Stimulated activated CD8-positive, alpha-beta memory T cell treated with anti-CD3 and anti-CD28 coated beads, Interleukin-15, amount 100 ng/mL, for 48 hours (primary cell): ENCODE data around the gene SSTR5.
"Not testable (repeated sequence)": the region's sequence is repeated elsewhere in the genome, so short reads cannot be mapped to it uniquely, and the experiment has no call there.

Experiments used
- DNase-seq, 2 donors: peaks; one replicate each; pipeline ENCODE4 v3.0.0-alpha.2; 2020; ENCODE audit warnings: low read depth in 2 of 2

Gene SSTR5

DNA sequence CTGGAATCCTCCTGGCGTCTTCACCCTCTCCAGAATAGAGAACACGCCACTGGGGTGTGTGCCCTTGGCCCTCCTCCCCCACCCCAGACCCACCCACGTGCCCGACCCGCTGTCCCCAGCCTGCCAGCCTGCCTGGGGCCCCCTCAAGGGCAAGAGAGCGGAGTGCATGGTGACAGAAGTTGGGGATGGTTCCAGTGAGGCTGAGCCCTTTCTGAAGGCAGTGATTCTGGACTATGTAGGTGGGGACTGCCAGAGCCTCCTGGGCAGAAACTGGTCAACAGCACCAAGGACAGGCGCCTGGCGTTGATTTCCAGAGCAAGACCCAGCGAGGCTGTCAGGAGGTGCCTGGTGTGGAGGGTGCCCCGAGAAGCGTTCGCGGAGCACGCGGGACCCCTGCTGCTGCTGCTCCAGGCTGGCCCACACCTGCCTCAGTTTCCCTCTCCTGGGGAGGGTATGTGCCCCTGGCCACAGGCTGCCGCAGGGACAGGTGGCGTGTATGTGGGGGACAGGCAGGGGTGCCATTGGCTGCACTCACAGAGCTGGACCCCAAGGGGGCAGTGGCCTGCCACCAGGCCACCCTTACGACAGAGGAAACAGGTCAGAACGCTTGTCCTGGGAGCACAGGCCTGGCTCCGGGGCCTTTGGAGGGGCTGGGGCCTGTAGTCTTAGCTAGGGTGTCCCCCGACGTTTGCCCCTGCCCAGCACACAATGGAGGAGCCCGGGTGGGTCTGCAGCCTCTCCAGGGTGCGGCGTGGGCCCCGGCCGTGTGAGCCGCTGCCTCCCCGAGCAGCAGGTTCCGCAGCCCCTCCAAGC is 1.2 kb downstream of the SSTR5 start:
- DNase-seq, result no peak

DNA sequence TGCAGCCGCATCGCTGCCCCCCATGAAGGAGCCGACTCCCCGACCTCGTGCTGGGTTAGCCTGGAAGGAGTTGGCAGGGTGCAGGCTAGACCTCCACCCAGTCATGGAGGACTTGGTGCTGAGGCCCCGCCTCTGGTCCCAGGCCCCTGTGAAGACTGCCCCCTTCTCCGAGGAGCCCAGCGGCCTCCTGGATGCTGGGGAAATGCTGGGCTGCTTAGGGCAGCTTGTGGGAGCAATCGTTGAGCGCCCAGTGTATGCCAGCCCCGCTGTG is 1.8 kb downstream of the SSTR5 start:
- no peak for DNase-seq

DNA sequence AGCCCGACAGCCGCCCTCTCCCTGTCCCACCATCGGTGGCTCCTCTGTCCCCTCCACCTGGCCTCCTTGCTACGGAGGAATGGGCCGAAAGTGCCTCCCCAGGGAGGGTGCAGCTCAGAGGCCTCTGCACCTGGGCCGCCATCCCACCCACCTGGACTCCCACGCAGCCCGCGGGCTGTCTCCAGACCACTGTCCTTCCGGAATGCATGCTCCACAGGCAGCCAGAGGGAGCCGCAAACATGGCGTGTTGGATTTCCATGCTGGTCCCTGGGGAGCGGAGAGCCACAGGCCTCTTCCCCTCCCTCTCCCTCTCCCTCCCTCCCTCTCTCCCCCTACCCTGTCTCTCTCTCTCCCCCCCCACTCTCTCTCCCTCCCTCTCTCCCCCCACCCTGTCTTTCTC is 3.0 kb downstream of the SSTR5 start:
- DNase-seq, result no peak

DNA sequence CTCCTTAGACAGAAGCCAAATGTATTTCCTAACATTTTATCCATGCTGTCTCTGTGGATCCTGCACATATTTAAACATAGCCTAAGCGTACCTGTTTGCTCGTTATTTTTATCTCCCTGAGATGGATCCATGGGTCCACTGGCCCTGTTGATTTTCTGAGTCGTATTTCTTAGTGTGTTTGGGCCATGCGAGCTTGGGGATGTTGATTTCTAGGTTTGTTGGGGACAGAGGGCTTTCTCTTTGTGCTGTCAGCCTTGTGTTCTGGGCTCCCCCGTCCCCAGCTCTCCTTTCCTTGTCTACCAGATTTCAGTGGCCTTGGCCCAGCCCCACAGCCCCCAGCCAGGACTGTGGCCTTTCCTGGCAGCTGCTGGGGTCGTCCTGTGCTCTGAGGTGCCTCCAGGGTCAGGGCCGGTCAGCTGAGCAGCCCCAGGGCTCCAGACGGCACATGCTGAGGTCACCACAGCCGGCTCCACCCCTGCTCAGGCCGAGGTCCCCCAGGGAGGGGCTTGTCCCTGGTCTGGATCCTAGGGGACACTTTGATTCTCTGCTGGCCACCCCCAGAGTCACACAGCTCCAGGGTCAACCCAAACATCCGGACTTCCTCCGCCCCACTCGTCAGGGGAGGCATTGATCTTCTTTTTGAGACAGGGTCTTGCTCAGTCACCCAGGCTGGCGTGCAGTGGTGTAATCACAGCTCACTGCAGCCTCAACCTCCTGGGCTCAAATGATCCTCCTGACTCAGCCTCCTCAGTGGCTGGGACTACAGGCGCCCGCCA is 4.4 kb downstream of the SSTR5 start:
- DNase-seq, result no peak

DNA sequence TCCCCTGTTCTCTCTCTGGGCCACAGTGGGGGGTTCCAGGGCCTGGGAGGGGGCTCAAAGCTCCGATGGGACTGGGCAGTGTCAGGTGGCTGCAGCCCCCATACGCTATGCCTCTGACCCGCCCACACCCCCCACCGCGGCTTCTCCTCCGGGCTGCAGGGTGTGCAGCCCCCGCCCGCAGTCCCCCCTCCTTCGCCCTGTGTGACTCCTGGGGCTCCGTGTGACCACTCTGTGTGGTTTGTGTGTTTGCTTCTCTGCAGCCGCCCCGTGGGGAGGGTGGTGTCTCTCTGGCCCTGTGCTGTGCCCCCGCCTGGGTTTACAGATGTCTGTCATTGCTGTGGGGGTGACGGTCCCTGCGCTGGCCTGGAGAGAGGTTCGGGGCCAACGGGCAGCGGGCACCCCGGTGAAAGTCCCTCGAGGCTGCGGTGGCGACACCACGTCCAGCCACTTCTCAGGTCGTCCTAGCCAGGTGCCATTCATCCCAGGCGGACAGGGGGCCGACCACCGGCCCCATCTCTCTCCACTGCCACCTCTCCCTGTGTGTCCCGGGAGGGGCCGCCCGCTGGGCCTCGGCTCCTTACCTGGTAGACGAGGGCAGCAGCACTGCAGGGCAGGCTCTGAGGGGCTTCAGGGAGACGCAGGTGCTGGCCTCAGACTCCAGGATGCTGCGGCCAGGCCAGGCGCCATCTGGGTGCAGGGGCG is 5.5 kb downstream of the SSTR5 start:
- DNase-seq, result no peak

DNA sequence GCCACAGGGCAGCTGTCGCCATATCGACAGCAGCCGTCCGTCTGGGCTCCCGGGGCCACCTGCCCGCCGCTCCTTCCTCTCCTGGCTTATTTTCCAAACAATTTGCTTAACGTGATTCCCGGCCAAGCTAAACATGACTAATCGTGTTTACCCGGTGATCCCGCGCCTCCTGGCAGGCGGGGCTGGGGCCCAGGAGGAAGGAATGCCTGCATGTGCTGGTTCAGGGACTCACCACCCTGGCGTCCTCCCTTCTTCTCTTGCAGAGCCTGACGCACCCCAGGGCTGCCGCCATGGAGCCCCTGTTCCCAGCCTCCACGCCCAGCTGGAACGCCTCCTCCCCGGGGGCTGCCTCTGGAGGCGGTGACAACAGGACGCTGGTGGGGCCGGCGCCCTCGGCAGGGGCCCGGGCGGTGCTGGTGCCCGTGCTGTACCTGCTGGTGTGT is 6.1 kb downstream of the SSTR5 start:
- DNase-seq, result no peak

DNA sequence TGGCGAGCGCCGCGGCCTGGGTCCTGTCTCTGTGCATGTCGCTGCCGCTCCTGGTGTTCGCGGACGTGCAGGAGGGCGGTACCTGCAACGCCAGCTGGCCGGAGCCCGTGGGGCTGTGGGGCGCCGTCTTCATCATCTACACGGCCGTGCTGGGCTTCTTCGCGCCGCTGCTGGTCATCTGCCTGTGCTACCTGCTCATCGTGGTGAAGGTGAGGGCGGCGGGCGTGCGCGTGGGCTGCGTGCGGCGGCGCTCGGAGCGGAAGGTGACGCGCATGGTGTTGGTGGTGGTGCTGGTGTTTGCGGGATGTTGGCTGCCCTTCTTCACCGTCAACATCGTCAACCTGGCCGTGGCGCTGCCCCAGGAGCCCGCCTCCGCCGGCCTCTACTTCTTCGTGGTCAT is 6.8 kb downstream of the SSTR5 start:
- no peak for DNase-seq

DNA sequence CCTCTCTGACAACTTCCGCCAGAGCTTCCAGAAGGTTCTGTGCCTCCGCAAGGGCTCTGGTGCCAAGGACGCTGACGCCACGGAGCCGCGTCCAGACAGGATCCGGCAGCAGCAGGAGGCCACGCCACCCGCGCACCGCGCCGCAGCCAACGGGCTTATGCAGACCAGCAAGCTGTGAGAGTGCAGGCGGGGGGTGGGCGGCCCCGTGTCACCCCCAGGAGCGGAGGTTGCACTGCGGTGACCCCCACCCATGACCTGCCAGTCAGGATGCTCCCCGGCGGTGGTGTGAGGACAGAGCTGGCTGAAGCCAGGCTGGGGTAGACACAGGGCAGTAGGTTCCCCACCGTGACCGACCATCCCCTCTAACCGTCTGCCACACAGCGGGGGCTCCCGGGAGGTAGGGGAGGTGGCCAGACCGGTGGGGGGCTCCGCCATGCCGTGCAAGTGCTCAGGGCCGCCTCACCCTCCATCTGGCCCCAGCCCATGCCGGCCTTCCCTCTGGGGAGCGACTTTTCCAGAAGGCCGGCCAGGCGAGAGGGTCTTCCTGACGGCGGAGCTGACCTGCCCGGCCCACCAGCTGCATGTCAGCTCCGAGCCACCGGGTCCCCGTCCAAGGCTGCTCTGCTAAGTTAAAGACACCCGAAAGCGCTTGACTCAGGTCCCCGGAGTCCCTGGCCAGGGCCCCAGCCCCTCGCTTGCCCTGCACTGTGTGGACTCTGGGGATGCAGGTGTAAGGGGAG is 7.4 kb downstream of the SSTR5 start:
- no peak for DNase-seq

DNA sequence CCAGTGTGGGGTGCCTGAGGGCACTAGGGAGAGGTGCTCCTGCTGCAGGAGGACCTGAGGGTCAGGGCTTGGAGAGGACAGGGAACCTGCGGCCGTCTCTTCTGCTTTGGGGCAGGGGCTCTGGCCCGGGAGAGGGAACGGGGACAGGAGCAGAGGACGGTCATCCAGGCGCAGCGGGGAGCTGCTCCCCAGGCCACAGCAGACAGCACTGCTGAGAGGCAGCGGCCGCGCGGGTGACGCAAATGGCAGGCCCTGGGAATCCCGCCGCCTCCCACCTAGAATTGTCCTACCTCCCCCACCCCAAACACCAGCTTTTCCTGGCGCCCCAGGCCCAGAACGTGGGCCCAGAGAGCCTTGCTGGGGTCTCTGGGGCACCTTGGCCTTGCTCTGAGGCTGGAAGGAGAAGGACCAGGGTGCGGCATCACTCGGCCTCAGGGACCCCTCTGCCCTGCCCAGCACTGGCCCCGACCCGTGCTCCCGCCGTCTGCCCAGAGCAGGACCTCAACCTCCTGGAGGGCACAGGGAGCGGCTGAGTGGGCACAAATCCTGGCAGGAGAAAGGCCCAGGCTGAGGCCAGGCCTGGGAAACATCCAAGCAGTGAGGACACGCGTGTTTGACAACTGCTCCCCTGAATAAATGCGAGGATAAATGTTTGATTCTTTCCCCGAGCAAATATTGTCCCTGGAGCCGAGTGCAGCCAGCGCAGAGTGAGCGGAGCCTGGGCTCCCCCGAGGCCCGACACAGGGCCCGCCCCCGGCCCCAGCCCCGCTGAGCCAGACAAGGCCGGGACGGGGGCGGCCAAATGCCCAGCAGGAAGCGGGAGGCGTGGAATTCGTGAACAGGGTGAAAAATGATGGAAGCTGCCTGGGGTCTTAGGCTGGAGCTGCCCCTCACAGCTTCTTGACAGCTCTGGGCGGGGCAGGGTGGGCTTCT is 8.5 kb downstream of the SSTR5 start:
- DNase-seq, result no peak

DNA sequence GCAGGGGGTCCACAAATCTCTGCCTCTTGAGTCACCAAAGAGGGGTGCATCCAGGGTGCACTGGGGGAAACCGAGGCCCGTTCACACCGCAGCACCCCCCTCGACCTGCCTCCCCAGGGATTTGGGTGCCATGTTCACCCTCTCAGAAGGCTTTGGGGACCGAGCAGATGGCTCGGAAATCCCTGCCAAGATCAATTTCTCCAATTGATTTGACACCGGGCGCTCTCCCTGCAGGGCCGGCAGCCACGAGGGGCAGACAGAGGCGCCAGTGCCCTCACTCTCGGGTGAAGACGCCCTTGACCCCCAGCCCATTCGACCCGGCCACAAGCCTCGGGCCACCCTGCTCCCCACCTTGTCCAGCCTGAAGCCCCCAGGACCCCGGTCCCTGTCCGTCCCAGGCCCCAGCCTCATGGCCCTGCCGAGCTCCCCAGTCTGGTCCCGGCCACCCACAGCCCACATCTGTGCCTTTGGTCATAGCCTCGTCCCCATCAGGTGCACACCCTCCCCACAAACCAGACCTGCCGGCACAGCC is 9.3 kb downstream of the SSTR5 start:
- DNase-seq, result no peak

DNA sequence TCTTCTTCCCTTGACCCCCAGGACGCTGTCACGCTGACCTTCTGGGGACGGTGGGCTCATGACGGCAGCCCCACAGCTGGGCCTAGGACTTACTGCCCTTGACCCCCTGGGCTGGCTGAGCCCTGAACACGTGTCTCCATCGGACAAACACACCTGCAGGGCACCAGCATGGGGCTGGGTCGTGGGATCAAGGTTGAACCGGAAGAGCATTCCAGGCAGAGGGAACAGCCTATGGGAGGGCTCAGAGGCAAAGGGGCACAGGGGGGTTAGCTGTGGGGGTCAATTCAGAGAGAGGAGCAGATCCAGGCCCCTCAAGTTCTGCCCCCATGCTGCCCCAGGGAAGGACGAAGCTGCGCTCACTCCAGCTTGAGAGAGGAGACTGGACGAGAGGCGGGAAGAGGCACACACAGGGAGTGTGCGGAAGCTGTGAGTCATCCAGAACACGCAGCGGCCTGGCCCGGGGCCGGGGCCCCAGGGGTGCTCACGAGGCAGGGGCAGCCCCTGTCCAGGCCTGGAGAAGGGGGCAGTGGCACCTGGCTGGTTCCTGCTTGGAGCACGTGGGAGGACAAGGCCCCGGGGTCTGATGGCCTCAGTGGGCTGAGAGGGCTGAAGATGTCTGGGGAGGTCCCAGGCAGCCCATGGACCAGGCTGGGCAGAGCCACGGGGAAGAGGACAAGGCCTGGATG is 9.9 kb downstream of the SSTR5 start:
- no peak for DNase-seq

DNA sequence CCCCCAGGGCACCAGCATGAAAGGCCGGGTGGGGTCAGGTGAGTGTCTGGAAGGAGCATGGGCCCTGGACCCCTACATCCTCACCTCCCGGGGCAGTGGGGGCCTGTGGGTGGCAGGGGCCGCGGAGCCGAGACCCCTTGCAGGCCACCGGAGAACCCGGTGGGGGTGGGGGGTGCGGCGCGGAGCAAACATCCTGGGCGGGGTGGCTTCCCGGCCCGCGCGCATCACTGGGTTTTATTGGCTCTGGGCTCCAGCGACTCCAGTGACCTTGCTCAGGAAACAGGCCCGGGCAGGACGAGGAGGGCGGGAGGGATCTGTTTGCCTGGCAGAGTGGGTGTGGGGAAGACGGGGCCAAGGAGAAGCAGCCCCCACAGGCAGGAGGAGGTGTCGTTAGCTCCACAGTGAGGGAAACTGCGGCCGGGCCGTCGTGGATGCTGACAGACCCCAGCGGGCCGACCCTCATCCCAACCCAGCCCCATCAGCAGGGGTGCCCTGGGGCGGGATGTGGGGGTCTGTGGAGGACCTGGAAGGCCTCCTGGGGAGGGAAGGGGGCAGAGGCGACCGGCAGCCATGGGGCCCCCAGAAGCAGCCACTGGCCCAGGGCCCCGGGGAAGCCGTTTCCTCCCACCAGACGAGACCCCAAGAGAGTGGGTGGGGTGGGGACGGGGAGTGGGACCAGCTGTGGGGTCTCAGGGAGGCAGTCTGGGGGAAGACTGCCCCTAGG is 10.6 kb downstream of the SSTR5 start:
- DNase-seq, result no peak

DNA sequence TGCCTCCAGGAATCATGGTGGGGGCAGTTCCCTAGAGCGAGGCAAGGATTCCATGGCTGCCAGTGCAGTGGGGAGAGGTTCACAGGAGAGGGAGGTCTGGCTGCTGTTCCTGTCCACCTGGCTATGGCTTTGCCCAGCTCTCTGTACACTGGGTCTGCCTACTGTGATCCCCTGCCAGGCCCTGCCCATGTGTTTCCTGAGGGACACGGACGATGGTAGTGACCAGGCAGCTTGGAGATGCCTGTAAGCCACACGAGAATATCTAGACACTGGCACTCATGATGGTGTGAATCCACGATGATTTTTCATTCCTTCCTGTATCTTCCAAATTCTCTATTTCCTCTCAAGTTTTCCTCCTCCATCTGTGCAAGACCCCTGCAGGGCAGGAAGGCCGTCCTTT is 12.4 kb downstream of the SSTR5 start:
- DNase-seq, result no peak

DNA sequence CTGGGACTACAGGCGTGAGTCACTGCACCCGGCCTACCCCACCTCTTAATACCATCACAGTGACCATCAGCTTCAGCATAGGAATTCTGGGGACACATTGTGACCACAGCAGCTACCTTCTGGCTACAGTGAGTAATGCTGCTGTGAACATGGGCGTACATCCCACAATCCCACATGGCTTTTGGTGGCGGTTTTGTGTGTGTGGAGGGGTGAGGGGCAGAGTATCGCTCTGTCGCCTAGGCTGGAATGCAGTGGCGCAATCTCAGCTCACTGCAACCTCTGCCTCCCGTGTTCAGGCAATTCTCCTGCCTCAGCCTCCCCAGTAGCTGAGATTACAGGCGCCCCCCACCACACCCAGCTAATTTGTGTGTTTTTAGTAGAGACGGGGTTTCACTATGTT is 13.9 kb downstream of the SSTR5 start:
- not testable (repeated sequence) for DNase-seq

DNA sequence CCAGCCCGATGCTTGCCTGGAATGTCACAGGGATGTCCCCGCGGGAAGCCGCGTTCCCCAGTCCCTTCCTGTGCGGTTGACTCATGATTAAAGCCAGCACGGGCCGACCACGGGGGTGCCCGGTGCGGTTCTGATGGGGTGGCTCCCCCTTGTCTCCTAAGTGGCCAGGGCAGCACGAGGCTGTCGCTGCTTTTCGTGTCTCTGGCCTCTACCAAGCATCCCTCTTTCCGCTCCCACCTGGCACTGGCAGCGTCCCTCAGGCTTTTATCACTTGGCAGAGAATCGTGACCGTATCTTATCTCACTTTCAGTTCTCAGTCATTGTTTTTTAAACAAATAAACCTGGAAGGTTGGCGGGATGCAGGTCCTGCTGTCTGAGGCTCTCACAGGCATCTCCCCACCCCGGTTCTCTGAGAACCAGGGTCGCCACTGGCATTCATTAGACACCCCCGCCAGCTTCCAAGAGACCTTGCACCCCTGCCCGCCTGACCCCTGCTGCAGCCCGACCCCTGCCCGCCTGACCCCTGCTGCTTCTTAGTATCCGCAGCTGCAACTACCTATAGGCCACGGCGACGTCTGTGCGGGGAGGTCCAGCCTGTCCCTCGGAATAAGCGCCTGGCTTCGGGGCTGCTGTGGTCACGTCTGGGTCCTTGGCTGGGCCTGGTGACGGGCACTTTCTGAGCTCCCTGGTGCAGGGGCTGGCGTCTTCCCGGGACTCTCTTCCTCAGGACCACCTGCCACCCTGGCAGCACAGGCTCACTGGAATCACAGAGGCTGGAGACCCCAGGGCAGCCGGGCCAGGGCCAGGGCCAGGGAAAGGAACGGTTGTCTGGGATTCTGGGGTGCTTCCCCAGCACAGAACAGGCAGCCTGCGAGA is 16.0 kb downstream of the SSTR5 start:
- DNase-seq, result no peak

DNA sequence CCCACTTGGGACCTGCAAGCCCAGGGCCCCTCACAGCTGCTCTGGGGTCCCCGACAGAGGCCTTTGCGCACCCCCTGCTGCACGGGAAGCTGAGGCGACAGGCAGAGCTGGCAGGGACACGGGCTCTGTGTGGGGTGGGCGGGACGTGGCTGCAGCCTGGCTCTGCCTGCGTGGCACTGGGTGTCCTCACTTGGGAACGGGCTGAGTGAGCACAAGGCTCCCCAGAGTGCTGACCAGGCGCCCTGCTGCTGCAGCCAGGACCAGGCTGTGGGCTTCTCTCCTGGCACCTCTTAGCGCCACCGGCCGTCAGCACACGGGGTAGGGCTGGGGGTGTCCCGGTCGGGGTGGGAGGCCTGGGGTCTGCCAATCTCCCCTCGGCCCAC is 16.9 kb downstream of the SSTR5 start:
- no peak for DNase-seq

DNA sequence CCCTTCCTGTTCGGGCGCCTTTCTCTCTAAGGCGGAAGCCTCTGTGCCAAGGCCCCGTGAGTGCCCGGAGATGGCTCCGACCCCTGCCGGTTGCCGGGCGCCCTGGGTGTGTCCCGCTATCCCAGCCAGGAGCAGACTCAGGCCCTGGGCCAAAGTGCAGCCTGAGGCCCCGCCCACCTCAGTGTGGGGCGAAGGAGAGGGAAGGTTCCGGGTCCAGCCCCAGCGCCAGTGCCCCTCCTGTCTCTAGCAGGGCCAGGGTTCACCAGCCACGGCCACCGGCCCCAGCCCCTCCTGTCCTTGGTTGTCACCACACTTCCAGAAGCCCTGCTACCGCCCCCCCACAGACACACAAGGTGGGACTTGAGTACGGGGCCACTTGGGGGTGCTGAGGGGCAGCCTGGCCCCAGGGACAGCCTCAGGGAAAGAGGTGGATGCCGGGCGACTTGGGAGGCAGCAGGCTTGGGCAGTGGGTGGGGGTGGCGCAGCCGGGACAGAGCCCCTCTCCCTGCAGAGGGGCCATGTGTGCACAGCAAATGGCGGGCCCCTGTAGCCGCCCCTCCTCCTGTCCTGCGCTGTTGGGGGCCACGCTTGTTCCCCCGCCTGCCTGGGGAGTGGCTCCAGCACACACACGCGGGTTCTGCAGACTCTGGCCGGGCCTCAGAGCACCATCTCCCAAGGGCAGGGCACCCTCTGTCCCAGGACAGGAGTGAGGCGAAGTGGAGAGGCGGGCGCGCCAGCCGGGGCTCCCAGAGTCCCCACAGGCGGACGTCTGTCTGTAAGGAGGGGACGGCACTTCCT is 17.5 kb downstream of the SSTR5 start:
- no peak for DNase-seq
